HepG2 (cell line): ENCODE measurements around the gene MRPL14. TPM values are rescaled to one million over a fixed set of nuclear protein-coding genes. Genes with fewer than 3 reads are reported as not detected.
A peak's percentile ranks its signal among the peaks of the same experiment; 100 is the strongest.

Source experiments
- CC2D1A ChIP-seq: sonication (generic); formaldehyde crosslinking; IDR thresholded peaks from 2 replicates; pipeline ENCODE4 v1.8.1; 2023; ENCODE audit warnings: mild to moderate bottlenecking, missing genetic modification reagents
- FUBP1 ChIP-seq: sonication (generic); formaldehyde crosslinking; IDR thresholded peaks from 2 replicates; pipeline ENCODE4 v1.5.1; 2020; ENCODE audit warnings: missing genetic modification reagents, mild to moderate bottlenecking, borderline replicate concordance
- PCBP1 ChIP-seq: fragments of 200-400 bp; formaldehyde crosslinking; IDR thresholded peaks from 2 replicates; pipeline ENCODE4 v1.6.1; 2017; ENCODE audit warnings: mild to moderate bottlenecking, low read depth, low read length, borderline replicate concordance
- POLR2A ChIP-seq, 2 experiments: IDR thresholded peaks; 2 replicates each; pipeline ENCODE4 v1.6.1; 2011; ENCODE audit warnings: low read depth in 2 of 2, low read length in 2 of 2, mild to moderate bottlenecking in 1 of 2, moderate library complexity in 1 of 2; ENCODE audit not compliant: insufficient read depth in 1 of 2
- ZBTB40 ChIP-seq, 2 experiments: fragments of 450-650 bp in 1 of 2; sonication (generic) in 1 of 2; formaldehyde crosslinking in 1 of 2; IDR thresholded peaks; 2 replicates each; pipeline versions ENCODE4 v1.6.1 to v1.8.0; 2016 to 2022; ENCODE audit warnings: antibody characterized with exemption in 1 of 2, mild to moderate bottlenecking in 1 of 2, missing genetic modification reagents in 1 of 2
- ZNF224 ChIP-seq: sonication (generic); formaldehyde crosslinking; IDR thresholded peaks from 2 replicates; pipeline ENCODE4 v1.5.0; 2020; ENCODE audit warnings: mild to moderate bottlenecking, missing genetic modification reagents
- ZNF713 ChIP-seq: sonication (generic); formaldehyde crosslinking; IDR thresholded peaks from 2 replicates; pipeline ENCODE4 v1.4.0; 2020; ENCODE audit warnings: mild to moderate bottlenecking, missing genetic modification reagents
- polyA plus RNA-seq, 8 experiments: library from polyadenylated mRNA; depleted of rRNA in 3 of 8; stranded (reverse) in 7 of 8; unstranded in 1 of 8; fragments of >200 nt; fragmentation: Illumina TruSeq in 4 of 8; extraction: Trizol in 4 of 8; gene quantifications; 2 replicates each; pipeline versions ENCODE4 v1.2.1 to v1.2.3, GENCODE V29; 2011 to 2016; ENCODE audit warnings: low read depth in 4 of 8, missing spikeins in 1 of 8, mixed read lengths in 1 of 8; ENCODE audit not compliant: insufficient read depth in 1 of 8
- total RNA-seq, 5 experiments: library from RNA; depleted of rRNA; stranded (reverse); fragments of >200 nt; fragmentation: Illumina TruSeq; extraction: Trizol; gene quantifications; 2 replicates each; pipeline ENCODE4 v1.2.3, GENCODE V29; 2016; ENCODE audit warnings: low read depth in 1 of 5
- TF ChIP-seq, protein P1 (sequence below): sonication (generic); formaldehyde crosslinking; IDR thresholded peaks from 2 replicates; pipeline ENCODE4 v1.4.0; 2020; ENCODE audit warnings: mild to moderate bottlenecking, missing genetic modification reagents
- TF ChIP-seq, protein P2 (sequence below): sonication (generic); formaldehyde crosslinking; IDR thresholded peaks from 2 replicates; pipeline ENCODE4 v1.8.1; 2023; ENCODE audit warnings: mild to moderate bottlenecking, missing genetic modification reagents
- TF ChIP-seq, protein P3 (sequence below): sonication (generic); formaldehyde crosslinking; IDR thresholded peaks from 2 replicates; pipeline ENCODE4 v1.5.1; 2020; ENCODE audit warnings: mild to moderate bottlenecking, missing genetic modification reagents, moderate library complexity

MRPL14 gene
- total and polyA plus RNA-seq, 2 of the 13 experiments (the other 11 are each of a cell fraction or from before 2014, with no cell fraction given): 157 to 178 TPM

DNA sequence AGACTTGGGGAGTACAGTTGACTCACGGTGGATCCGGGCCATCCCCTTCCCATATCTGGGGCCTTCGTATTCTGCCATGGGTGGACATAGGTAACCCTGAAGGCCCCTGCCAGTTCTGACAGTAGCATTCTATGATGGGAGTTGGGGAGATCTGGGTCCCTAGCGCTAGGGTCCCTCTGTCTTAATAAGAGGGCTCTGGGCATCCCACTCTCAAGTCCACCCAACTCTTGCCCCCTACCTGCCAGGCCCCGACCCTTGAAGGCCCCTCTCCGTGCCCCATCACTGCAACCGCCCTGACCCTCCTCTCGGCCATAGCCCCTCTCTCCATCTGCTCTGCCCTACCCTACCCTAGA, 24.8 kb upstream of the MRPL14 start (continued):
- TF ChIP-seq, protein P1, sequence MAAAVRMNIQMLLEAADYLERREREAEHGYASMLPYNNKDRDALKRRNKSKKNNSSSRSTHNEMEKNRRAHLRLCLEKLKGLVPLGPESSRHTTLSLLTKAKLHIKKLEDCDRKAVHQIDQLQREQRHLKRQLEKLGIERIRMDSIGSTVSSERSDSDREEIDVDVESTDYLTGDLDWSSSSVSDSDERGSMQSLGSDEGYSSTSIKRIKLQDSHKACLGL (CRISPR knock-in tag): 0 out of 2 replicates have a peak, but pooled peaks have one; percentile 9
- TF ChIP-seq ZBTB40 (IDR thresholded peaks at IDR 0.05) (no peak), ZBTB40 (CRISPR knock-in tag; IDR thresholded peaks at IDR 0.05) (no peak), ZNF224 (0 out of 2 replicates have a peak, but pooled peaks have one; percentile 41), CC2D1A (CRISPR knock-in tag) (0 out of 2 replicates have a peak, but pooled peaks have one; percentile 48), FUBP1 (CRISPR knock-in tag) (0 out of 2 replicates have a peak, but pooled peaks have one; percentile 3), ZNF713 (CRISPR knock-in tag) (no peak), POLR2A (IDR thresholded peaks at IDR 0.05; ENCODE audit: insufficient read depth in 1 of 2, low read depth in 2 of 2, low read length in 2 of 2) (0 out of 4 replicates have a peak, but pooled peaks of 1 of the 2 experiments have one; percentile 23), PCBP1 (peak; percentile 17; the same call in 1 of the 2 replicates)
- TF ChIP-seq, protein P2, sequence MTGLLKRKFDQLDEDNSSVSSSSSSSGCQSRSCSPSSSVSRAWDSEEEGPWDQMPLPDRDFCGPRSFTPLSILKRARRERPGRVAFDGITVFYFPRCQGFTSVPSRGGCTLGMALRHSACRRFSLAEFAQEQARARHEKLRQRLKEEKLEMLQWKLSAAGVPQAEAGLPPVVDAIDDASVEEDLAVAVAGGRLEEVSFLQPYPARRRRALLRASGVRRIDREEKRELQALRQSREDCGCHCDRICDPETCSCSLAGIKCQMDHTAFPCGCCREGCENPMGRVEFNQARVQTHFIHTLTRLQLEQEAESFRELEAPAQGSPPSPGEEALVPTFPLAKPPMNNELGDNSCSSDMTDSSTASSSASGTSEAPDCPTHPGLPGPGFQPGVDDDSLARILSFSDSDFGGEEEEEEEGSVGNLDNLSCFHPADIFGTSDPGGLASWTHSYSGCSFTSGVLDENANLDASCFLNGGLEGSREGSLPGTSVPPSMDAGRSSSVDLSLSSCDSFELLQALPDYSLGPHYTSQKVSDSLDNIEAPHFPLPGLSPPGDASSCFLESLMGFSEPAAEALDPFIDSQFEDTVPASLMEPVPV (CRISPR knock-in tag): 0 out of 2 replicates have a peak, but pooled peaks have one; percentile 1
- TF ChIP-seq, protein P3, sequence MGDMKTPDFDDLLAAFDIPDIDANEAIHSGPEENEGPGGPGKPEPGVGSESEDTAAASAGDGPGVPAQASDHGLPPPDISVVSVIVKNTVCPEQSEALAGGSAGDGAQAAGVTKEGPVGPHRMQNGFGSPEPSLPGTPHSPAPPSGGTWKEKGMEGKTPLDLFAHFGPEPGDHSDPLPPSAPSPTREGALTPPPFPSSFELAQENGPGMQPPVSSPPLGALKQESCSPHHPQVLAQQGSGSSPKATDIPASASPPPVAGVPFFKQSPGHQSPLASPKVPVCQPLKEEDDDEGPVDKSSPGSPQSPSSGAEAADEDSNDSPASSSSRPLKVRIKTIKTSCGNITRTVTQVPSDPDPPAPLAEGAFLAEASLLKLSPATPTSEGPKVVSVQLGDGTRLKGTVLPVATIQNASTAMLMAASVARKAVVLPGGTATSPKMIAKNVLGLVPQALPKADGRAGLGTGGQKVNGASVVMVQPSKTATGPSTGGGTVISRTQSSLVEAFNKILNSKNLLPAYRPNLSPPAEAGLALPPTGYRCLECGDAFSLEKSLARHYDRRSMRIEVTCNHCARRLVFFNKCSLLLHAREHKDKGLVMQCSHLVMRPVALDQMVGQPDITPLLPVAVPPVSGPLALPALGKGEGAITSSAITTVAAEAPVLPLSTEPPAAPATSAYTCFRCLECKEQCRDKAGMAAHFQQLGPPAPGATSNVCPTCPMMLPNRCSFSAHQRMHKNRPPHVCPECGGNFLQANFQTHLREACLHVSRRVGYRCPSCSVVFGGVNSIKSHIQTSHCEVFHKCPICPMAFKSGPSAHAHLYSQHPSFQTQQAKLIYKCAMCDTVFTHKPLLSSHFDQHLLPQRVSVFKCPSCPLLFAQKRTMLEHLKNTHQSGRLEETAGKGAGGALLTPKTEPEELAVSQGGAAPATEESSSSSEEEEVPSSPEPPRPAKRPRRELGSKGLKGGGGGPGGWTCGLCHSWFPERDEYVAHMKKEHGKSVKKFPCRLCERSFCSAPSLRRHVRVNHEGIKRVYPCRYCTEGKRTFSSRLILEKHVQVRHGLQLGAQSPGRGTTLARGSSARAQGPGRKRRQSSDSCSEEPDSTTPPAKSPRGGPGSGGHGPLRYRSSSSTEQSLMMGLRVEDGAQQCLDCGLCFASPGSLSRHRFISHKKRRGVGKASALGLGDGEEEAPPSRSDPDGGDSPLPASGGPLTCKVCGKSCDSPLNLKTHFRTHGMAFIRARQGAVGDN (CRISPR knock-in tag): 0 out of 2 replicates have a peak, but pooled peaks have one; percentile 24
